Vagina (tissue), 2 donors: ENCODE results near the gene TMEM273. TPM values are rescaled to one million over a fixed set of nuclear protein-coding genes. Genes with fewer than 3 reads are reported as not detected.

Experiments used
- DNase-seq, 2 donors: peaks; one replicate each; pipeline ENCODE4 v3.0.0-alpha.2; 2017; ENCODE audit errors: extremely low spot score in 2 of 2
- H3K27ac ChIP-seq: fragments of 200-600 bp; sonication (generic); one replicate; pipeline ENCODE4 v1.5.1; 2019
- H3K27me3 ChIP-seq: fragments of 200-600 bp; sonication (generic); one replicate; pipeline ENCODE4 v1.5.1; 2019
- H3K36me3 ChIP-seq, 2 donors: fragments of 200-600 bp; sonication (generic); one replicate each; pipeline ENCODE4 v1.5.1; 2017 to 2019
- H3K4me1 ChIP-seq: fragments of 200-600 bp; sonication (generic); one replicate; pipeline ENCODE4 v1.5.1; 2019
- H3K4me3 ChIP-seq, 2 donors: fragments of 200-600 bp; sonication (generic); 1 replicate in 1 of 2; 2 replicates in 1 of 2; pipeline ENCODE4 v1.5.1; 2016 to 2019
- H3K9me3 ChIP-seq: fragments of 200-600 bp; sonication (generic); one replicate; pipeline ENCODE4 v1.5.1; 2019
- CTCF ChIP-seq, 3 experiments: fragments of 450-650 bp in 2 of 3; fragments of 200-600 bp in 1 of 3; sonication (generic) in 1 of 3; IDR thresholded peaks; one replicate each; pipeline ENCODE4 v1.5.1; 2017 to 2019; ENCODE audit warnings: antibody characterized with exemption in 3 of 3, mild to moderate bottlenecking in 2 of 3, moderate library complexity in 2 of 3
- POLR2A ChIP-seq, 2 donors: fragments of 450-650 bp; IDR thresholded peaks; one replicate each; pipeline ENCODE4 v1.6.1; 2017; ENCODE audit warnings: antibody characterized with exemption in 2 of 2, mild to moderate bottlenecking in 2 of 2, moderate library complexity in 2 of 2
- POLR2AphosphoS5 ChIP-seq, 2 donors: sonication (generic); formaldehyde crosslinking; IDR thresholded peaks; one replicate each; pipeline ENCODE4 v1.9.0; 2017; ENCODE audit warnings: antibody characterized with exemption in 2 of 2, mild to moderate bottlenecking in 2 of 2, low read depth in 1 of 2; ENCODE audit not compliant: insufficient read depth in 1 of 2
- intact Hi-C: fragments of 100-400 bp; cut with DNase I; formaldehyde crosslinking; loops from one replicate; pipeline ENCODE4 v1.15.1; 2023
- total RNA-seq: library from RNA; depleted of rRNA; stranded (reverse); fragments of >200 nt; gene quantifications from one replicate; pipeline ENCODE4 v1.2.3, GENCODE V29; 2016

TMEM273 gene
- total RNA-seq, 1 donor from 2014 or later, result 17.9 TPM

GRCh38 chr10:49218480-49218879 is 30.3 kb upstream of the TMEM273 start:
- Histone ChIP-seq H3K27me3 (no peaks in the 10 kb centered on the region), H3K4me1 (no peaks in the 10 kb centered on the region), H3K9me3 (no peaks in the 10 kb centered on the region), H3K36me3 (no peaks in the 10 kb centered on the region), H3K27ac (no peak overlapping the region), H3K4me3 (no peak overlapping the region)
- TF ChIP-seq POLR2A (IDR thresholded peaks at IDR 0.05) (no peak), CTCF (IDR thresholded peaks at IDR 0.05) (no peak), POLR2AphosphoS5 (IDR thresholded peaks at IDR 0.05; ENCODE audit: insufficient read depth in 1 of 2, low read depth in 1 of 2) (no peak)
- DNase-seq, result no peak
- intact Hi-C loops, result loop anchor here (10.0 kb wide), 1 partner anchor 226 kb away; no protein-coding TSS in a partner anchor

- no peak for TF ChIP-seq POLR2A (IDR thresholded peaks at IDR 0.05)
- TF ChIP-seq POLR2AphosphoS5 (IDR thresholded peaks at IDR 0.05; ENCODE audit: insufficient read depth in 1 of 2, low read depth in 1 of 2), result no peak
- TF ChIP-seq CTCF (IDR thresholded peaks at IDR 0.05), result no peak
- intact Hi-C loops, result loop anchor here (10.0 kb wide), 1 partner anchor 227 kb away; no protein-coding TSS in a partner anchor
- no peaks in the 10 kb centered on the region for H3K36me3 ChIP-seq
Observed at GRCh38 chr10:49217645-49218044, 29.5 kb upstream of the TMEM273 start.

GRCh38 chr10:49213211-49213610 is 25.0 kb upstream of the TMEM273 start:
- no peaks in the 10 kb centered on the region for H3K36me3 ChIP-seq
- no peak overlapping the region for H3K4me3 ChIP-seq
- no peak overlapping the region for H3K27ac ChIP-seq
- H3K4me1 ChIP-seq, result no peaks in the 10 kb centered on the region
- no peak for TF ChIP-seq CTCF (IDR thresholded peaks at IDR 0.05)
- TF ChIP-seq POLR2AphosphoS5 (IDR thresholded peaks at IDR 0.05; ENCODE audit: insufficient read depth in 1 of 2, low read depth in 1 of 2), result no peak
- TF ChIP-seq POLR2A (IDR thresholded peaks at IDR 0.05), result no peak
- no peaks in the 10 kb centered on the region for H3K27me3 ChIP-seq
- DNase-seq, result peak in 1 of 2 donors; percentile 64
- intact Hi-C loops, result loop anchor here (10.0 kb wide), 1 partner anchor 232 kb away; no protein-coding TSS in a partner anchor
- H3K9me3 ChIP-seq, result no peaks in the 10 kb centered on the region

More at GRCh38 chr10:49217645-49218044, 29.5 kb upstream of the TMEM273 start:
- Histone ChIP-seq H3K27me3 (no peaks in the 10 kb centered on the region), H3K4me1 (no peaks in the 10 kb centered on the region), H3K9me3 (no peaks in the 10 kb centered on the region), H3K27ac (no peak overlapping the region), H3K4me3 (no peak overlapping the region)
- DNase-seq, result no peak

- no peaks in the 10 kb centered on the region for H3K4me1 ChIP-seq
- intact Hi-C loops, result loop anchor here (10.0 kb wide), 1 partner anchor 232 kb away; no protein-coding TSS in a partner anchor
Observed at GRCh38 chr10:49212783-49213182, 24.6 kb upstream of the TMEM273 start.

More at GRCh38 chr10:49212783-49213182, 24.6 kb upstream of the TMEM273 start:
- H3K27ac ChIP-seq, result no peak overlapping the region
- no peaks in the 10 kb centered on the region for H3K9me3 ChIP-seq
- H3K4me3 ChIP-seq, result no peak overlapping the region
- DNase-seq, result no peak
- H3K36me3 ChIP-seq, result no peaks in the 10 kb centered on the region
- no peak for TF ChIP-seq POLR2A (IDR thresholded peaks at IDR 0.05)
- TF ChIP-seq CTCF (IDR thresholded peaks at IDR 0.05), result no peak
- TF ChIP-seq POLR2AphosphoS5 (IDR thresholded peaks at IDR 0.05; ENCODE audit: insufficient read depth in 1 of 2, low read depth in 1 of 2), result no peak
- no peaks in the 10 kb centered on the region for H3K27me3 ChIP-seq
